Measurements from ENCODE around the gene ANKHD1.

DNA sequence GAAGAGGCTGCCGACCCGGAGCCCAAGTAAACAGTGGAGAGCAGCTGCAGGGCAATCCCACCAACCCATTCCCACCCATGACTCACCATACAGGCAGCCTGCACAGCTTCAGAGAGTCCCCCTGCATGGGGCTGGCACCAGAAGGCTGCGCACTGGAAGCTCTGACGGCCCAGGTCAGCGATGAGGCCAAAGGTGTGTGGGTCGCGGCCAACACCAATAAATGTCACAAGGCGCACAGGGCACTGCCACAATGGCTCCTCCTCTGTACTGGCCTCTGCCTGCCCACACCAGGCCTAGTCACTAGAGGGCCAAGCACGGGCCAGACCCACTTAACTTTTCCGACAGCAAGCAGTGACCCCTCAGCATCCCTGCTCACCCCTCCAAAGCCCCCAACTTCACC, 158.6 kb downstream of the ANKHD1 start:
- TF ChIP-seq, protein P1, sequence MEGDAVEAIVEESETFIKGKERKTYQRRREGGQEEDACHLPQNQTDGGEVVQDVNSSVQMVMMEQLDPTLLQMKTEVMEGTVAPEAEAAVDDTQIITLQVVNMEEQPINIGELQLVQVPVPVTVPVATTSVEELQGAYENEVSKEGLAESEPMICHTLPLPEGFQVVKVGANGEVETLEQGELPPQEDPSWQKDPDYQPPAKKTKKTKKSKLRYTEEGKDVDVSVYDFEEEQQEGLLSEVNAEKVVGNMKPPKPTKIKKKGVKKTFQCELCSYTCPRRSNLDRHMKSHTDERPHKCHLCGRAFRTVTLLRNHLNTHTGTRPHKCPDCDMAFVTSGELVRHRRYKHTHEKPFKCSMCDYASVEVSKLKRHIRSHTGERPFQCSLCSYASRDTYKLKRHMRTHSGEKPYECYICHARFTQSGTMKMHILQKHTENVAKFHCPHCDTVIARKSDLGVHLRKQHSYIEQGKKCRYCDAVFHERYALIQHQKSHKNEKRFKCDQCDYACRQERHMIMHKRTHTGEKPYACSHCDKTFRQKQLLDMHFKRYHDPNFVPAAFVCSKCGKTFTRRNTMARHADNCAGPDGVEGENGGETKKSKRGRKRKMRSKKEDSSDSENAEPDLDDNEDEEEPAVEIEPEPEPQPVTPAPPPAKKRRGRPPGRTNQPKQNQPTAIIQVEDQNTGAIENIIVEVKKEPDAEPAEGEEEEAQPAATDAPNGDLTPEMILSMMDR (IDR thresholded peaks at IDR 0.05), result no peak
- TF ChIP-seq POLR2A (IDR thresholded peaks at IDR 0.05), result no peak
